Stimulated activated CD4-positive, alpha-beta T cell treated with anti-CD3 and anti-CD28 coated beads, Interleukin-4, amount 100 ng/mL, for 4 hours (primary cell): Measurements from ENCODE around the gene MIER2.

Source experiments
- DNase-seq, 2 experiments: peaks; one replicate each; pipeline ENCODE4 v3.0.0-alpha.2; 2020

Gene MIER2

DNA sequence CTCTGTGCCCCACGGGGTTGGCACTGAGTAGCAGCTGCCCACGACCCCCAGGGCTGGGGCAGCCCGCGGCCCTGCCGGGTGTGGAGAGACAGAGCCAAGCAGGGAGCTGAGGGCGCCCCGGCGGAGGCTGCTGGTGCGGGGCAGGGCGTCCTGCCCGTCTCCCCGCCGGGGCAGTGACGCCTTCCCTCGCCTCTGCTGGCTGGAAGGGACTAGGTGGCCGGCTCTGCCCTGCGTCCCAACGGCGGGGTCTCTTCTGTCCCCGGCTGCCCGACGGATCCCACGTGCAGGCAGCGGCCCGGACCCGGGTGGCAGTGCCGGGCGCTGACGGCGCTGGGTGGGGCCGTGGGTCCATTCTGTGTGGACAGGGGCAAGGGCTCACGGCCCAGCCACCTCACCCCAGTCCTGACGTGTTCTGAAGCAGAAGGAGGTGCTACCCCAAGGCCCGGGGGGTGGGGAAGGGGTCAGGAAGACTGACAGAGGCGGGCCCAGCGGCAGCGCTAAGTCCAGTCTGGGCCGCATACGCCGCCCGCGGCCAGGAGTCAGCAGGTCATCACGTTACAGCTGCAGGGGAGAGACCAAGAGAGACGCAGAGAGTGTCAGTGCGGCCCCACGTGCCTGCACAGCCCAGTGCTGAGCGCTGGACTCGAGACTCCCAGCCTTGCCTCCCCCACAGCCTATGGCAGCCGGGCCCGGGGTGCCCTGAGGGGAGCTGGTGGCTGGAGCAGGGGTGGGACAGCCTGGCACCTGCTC, 38.3 kb downstream of the MIER2 start:
- DNase-seq, result no peak

DNA sequence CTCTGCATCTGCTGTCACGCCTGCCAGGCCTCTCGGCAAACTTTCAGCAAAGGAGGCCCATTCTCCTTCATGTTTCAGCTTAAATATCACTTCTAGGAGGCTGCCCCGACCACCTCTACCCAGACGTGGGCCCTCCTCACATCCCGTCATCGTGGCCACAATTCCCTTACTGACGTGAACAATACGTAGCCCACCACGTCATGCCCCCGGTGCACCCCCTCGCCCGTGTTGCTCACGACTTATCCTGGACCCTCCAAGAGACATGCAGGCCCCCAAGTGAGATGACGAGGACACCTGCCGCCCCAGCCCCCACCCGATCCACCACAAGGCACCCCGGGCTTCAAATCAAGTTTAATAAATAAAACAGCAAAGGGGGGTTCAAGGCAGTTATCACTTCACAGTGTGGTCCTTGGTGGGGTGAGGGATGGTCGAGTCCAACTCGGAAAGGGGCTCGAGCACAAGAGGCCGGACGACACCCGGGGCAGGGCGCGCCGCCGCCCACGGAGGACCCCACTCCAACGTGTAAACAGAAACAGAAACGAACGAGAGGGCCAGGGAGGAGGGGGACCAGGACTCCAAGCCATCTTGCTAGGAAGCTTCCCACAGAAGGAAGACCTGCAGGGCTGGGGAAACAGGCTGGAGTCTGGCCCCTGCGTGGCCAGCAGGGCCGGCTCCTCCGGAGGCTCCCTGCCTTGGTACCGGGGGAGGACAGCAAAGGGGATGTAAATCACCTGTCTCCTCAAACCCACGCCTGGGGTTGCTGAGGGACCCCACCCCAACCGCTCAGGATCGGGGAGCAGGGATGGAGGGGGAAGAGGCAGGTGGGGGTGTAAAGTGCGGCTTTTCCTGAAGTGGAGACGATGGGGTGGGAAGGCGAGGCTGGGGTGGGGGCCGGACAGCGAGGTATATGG, 39.1 kb downstream of the MIER2 start:
- no peak for DNase-seq

DNA sequence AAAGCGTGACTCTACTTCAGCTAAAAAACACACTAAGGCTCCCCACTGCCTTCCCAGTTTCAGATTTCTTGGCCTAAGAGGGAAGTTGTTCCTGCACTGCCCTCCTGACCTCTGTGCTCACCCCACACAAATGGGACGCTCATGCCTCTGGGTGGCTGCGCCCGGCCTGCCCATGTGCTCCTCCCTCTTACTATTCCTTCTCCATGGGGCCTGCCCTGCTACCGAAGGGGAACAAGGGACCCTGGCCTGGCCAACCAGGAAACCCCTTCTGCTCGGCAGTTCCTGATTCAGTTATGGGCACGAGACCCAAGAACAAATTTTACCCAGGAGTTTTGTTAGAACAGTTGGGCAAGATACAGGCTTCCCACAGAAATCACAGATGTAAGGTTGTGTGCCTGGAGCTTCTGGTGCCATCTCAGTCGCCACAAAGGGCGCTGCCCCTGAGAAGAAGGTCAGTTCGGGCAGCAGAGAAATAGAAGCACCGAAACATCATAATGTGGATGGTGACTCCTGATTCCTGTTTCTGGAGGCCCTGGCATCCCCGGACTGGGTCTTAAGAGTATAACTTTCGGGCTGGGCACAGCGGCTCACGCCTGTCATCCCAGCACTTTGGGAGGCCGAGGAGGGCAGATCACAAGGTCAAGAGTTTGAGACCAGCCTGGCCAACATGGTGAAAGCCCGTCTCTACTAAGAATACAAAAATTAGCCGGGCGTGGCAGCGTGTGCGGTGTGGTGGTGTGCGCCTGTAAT, 47.9 kb downstream of the MIER2 start:
- no peak for DNase-seq

DNA sequence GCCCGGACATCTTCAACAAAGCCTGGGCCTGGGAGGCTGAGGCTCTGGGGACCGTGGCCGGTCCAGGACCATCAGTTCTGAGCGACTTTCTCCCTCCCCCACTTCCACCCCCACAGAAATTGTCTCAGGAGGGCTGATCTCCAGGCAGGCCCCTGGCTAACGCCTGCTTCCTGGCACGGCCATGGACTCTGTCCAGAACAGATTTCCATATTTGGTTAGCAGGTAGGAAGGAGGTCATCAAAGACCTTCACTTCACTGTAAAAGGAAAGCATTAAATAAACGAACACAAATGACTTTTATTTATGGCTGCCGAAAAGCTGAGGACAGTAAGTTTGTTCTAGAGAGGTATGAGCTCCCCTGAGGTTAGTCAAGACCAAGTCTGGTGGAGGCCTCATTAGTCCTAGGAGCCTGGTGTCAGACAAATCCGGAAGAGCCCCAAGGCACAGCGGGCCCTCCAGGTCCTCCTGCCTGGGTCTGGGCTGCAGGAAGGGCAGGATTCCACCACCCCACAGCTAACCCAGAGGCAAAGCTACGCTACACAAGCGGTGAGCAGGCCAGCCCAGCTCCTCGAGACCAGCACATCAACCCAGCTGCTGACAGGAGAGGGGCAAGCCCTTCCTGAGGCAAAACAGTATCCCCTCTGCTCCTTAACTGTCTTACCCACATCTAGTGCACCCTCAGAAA, 48.8 kb downstream of the MIER2 start:
- no peak for DNase-seq

DNA sequence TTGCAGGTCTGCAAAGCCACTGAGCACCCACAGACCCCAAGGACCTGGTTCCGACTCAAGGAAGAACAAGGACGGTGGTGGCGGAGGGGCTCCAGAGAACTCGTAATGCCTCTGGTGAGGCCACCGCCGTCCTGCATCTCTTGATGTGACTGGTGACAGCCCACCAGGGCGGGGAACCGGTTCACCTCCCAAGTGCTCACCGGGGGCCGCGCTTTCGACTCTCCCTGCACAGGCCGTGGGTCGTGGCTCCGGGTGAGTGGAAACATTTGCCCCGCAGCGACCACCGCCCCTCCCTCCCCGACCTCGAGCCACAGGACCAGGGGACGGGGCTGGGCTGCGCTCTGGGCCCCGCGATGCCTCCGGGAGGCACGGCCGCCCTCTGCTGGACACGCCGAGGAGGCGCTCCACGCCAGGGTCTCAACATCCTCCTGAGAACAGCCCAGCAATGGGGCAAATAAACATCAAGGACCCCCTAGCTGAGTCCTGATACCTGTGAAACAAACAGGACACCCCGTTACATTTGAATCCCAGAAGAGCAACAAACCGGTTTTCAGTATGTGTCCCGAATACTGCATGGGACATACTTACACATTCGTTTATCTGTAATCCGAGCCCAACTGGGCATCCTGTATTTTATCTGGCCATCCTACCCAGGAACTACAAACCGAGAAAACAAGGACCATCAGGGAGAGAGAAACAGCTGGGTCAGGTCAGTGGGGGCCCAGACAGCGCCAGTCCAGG, 49.5 kb downstream of the MIER2 start:
- peak; percentile 20 to 54 for DNase-seq

DNA sequence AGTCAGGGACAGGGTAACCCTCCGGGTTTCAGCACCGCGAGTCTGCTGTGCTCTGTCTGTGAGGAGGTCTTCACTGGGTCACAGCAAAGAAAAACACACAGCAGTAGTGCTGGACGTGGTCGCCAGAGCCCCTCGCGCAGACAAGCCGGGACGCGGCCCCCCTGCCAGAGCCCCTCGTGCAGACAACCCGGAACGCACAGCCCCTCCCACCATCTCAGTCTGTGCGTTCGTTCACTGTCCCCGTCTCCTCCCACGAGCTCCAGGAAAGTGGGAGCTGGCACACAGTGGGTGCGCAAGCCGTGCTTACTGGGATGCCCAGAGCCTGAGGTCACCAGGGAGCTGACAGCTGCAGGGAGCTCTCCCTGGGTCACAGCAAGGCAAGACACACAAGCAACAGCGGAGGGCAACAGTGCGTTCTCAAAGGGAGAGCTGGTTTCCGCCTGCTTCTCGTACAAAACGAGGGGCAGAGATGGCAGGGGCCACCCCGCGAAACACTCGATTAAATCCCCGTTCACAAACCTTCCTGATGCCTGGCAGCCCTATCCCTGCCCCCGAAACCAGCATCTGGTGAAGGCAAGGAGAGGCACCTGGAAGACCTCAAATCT, 50.2 kb downstream of the MIER2 start:
- no peak for DNase-seq

DNA sequence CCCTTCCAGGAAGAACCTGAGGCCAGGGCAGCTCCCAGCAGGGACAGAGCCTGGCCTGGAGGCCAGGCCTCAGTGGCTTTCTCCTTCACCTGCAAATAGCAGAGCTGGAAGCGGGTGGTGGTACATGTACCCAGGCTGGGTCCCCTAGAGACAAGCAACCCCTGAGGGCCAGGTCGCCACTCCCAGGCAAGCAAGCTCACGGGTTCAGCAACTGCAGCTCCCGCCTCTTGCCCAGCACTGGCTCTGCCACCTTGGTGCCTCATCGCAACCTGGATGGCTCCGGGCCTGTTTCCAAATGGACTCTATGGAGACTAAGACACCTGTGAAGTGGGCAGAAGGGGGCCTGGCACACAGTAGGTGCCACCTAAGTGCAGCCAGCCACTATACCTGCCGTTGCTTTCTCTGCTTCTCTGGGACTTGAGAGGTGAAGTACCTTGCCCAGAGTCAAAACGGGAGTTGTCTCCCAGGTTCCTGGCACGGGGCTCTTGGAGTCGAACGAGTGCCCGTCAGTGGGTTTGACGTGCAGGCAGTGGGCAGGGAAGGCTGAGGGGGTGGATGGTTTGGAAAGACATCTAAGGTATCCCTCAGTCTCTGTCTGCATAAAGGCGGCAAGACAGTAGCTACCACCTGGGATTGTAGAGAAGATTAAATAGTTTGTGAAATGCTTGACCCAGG, 51.0 kb downstream of the MIER2 start:
- DNase-seq, result no peak

DNA sequence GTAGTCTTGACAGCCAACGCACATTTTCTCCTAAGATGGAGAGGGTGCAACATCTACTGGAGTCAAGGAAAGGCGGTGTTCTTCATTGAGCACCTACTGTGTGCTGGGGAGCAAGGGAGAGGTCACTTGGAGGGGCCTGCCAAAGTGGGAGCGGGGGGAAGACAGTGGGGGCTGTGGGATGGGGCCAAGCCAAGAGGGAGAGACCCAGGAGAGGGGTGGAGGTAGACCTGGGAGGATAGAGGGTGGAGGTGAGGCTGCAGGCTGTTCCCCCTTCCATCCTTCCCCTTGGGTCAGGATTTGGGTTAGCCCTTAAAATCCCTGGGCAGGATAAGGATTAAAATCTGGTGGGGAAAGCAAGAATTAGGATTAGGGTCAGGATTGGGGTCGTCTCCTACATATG, 51.6 kb downstream of the MIER2 start:
- no peak for DNase-seq

DNA sequence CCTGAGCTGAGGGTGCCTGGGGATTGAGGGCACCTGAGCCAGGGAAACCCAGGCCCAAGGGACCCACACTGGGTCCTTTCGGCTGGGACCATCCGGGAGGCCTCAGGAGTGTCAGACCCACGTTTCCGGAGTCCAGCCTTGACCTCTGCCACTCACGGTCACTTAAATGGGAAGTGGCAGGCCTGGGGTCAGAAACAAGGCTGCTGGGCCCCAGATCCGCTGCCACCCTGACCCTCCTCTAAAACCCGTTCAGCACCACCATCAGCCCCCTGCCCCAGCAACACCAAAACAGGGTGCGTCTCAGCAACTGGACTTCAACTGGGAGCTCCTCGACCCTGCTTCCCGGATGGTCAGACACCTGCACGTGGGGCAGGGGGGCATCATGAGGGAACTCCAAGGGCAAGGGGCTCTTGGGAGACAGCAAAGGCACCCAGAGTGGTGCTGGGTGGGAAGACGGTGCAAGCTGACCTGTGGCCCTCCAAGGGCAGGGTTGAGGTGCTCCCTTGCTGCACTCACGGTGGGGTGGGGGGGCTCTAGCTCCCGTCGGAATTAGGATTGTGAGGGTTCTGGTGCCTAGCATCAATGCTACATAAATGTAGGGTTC, 52.2 kb downstream of the MIER2 start:
- DNase-seq, result no peak

DNA sequence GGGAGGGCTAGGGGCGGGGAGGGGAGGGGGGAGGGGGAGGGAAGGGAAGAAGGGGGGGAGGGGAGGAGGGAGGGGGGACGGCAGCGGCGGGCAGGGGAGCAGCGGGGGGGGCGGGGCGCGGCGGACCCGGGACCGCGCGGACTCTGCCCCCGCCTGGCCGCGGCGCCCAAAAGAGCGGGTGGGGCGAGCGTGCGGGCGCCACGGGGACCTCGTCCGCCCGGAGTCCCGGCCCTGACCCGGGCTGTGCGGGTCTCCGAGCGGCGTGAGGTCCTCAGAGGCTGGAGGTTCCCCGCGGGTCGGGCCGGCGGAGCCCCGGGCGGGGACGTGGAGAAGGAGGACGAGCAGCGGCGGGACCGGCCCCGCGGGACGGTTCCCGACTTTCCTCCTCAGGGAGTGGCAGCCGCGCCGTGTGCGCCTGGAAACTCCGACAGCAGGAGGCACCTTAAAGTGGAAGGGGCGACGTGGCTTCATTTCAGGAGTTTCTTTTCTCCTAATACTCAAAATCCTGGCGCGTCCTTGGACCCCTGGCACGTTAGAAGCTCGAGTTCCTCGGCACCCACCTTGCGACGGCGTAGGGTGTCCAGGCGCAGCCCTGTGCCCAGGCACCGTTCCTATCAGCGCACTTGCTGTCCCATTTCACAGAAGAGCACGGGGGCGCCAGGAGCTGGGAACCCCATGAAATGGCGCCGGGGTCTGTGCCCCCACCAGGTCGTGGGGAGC, 52.9 kb downstream of the MIER2 start:
- no peak for DNase-seq

DNA sequence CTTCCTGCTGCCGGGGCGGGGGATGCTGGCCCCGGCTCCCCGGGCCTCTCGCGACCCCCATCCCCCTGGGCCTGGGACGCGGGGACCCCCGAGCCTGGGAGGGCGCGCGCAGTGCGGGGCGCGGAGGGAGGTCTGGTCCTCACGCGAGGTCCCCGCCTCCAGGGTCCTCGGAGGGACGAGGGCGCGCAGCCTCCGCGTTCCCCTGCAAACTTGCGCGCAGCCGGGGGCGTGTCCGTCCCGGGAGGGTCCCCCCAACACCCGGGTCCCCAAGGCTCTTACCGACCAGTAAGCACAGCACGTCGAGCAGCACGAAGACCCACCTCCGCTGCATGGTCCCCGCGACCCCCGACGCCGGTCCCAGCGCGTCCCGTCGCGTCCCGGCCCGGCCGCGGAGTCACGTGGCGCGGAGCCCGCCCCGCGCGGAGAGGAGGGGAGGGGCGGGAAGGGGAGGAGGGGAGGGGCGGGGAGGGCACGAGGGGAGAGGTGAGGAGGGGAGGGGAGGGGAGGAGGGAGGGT, 53.5 kb downstream of the MIER2 start, which contains the start of gene PLPP2:
Gene PLPP2, minus strand, starts transcription at position 398 of the 516 bp plus-strand sequence. Its CDS starts 67 bp downstream, at position 331.
- DNase-seq, result no peak

DNA sequence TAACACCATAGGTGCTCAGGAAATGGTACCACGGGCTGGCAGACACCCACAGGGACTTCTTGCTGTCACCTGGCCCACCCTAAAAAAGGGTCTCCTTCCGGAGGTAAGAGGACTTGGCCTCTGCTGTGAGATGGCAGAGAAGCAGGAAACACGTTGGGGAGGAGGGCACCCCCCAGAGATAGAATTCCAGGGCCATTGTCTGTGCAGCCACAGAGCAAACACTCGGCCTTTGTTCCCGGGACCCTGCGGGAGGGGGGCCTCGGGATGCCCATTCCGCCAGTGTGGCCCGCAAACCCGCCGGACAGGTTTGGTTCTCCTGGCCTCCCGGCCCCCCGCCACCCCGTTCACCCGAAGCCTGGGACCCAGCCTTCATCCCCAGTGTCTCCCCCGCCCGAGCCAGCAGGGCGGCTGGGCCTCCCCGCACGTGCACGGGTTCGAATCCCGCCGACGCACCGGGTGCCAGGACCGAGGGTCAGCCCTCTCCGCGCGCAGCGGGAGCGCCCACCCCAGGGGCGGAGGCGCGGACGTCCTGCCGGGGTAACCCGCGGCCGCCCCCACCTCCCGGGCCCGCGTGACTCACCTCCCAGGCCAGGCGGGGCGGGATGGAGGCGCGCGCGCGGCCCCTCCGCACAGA, 54.1 kb downstream of the MIER2 start:
- DNase-seq, result peak; percentile 23 to 24

DNA sequence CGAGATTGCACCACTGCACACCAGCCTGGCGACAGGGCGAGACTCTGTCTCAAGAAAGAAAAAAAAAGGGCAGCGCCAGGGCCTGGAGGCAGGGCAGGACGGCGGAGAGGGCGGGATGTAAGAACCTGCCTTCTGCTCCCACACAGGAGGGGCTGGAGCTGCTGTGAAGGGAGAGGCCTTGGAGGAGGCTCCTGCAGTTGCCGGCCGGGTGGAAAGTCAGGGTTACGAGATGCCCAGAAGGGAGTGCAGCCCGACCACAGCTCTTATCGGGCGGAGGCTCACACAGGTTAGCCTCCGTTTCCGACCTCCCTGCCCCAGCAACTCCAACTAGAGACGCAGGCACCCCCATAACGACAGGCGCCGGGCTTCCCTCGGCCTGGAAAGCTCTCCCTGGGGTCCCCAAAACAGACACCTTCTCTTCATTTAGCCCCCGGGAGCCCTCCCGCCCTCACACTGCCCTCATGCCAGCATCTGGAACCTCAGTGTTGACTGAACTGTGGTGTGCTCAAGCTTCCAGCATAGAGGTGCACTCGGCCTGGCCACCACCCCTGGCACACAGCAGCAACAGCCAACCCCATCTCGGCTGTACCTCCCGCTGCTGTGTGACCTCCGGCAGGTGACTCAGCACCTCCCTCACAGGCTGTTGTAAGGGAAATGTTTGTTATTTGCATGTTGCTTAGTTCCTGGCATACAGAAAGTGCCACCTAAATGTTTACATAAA, 54.8 kb downstream of the MIER2 start:
- peak in 1 of 2 experiments; percentile 46 for DNase-seq

DNA sequence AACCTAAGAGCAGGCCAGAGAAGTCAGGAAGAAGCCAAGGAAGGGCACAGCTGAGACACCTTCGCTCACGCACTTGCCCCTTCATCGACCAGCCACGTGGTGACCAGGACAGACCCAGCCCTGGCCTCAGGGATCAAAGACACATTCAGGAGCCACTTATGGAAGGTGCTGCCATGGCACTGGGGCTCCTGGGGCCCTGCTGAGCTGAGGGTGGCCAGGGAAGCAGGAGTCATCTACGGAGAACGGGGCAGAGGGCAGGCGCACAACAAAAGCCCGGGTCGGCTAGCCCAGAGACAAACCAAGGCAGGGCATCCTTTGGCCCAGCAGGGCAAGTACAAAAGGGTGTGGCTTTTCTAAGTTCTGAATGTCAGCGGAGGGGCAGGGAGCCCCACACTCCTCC, 55.7 kb downstream of the MIER2 start:
- DNase-seq, result no peak

DNA sequence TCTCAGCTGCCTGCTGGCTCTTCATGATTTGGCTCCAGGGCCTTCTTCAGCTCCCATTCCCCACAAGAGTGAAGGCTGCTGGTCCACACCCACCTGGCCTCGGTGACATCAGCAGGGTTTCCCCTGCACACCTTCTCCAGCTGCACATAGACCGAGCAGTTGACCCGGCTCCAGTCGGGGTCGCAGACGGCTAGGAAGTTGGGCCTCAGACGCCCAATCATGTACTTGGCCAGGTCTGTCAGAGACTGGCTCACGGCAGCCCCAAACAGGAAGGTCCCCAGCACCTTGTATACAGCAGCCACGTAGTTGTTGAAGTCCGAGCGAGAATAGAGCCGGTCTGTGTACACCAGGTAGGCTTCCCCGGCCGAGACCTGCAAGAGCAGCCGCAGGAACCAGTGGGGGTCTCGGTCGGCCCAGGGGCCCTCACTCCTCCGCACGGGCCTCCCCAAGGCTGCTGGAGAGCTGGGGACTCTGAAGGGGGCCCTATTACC, 57.2 kb downstream of the MIER2 start:
- DNase-seq, result no peak

DNA sequence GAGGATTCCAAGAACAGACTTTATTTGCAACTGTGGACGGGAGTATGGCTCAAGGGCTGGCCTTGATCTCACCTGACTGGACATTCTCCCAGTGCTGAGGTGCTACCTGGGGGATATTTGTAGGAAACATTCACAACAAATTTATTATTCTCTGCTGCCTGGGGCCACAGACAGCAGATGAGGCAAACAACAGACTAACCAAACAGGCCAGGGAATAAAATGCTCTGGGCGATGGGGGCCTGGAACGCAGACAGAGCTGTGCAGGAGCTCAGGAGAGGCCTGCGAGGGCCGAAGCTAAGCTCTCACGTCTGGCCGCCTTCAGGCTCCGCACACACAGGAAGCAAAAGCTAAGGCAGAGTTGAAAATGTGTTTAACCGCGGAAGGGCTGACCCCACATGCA, 61.2 kb downstream of the MIER2 start:
- no peak for DNase-seq

DNA sequence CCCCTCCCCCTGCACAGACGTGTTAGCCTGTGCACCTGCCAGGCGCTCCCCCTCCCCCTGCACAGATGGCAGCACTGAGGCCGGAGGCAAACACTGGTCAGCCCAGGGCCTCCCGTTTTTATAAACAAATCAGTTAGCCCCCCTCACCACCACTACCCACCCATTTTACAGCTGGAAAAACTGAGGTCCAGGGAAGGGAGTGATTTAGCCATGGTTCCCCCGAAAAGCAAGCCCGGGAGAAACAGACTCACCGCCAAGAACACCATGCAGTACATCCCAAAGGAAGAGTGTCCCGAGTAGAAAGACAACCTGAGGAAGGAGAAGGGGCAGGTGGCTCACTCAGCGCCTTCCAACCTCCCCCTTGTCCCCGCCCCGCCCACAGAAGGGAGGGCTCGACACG, 62.1 kb downstream of the MIER2 start:
- DNase-seq, result no peak

DNA sequence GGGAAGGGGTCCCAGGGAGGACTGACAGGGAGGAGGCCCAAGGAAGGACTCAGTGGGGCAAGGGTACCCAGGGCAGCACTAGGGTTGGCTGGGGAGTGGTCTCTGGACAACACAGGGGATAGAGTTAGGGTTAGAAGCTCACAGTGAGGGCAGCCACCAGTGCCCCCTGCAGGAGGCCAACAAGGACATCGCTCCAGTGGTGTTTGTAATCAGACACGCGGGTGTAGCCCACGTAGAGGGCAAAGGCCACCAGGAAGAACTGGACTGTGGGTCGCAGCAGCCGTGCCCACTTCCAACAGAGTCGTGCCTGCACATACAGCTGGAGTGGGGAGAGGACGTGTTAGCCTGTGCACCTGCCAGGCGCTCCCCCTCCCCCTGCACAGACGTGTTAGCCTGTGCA, 62.6 kb downstream of the MIER2 start:
- DNase-seq, result no peak
